Measurements from ENCODE around the gene ENO2.
A peak's percentile ranks its signal among the peaks of the same experiment; 100 is the strongest.

The ENO2 gene

DNA sequence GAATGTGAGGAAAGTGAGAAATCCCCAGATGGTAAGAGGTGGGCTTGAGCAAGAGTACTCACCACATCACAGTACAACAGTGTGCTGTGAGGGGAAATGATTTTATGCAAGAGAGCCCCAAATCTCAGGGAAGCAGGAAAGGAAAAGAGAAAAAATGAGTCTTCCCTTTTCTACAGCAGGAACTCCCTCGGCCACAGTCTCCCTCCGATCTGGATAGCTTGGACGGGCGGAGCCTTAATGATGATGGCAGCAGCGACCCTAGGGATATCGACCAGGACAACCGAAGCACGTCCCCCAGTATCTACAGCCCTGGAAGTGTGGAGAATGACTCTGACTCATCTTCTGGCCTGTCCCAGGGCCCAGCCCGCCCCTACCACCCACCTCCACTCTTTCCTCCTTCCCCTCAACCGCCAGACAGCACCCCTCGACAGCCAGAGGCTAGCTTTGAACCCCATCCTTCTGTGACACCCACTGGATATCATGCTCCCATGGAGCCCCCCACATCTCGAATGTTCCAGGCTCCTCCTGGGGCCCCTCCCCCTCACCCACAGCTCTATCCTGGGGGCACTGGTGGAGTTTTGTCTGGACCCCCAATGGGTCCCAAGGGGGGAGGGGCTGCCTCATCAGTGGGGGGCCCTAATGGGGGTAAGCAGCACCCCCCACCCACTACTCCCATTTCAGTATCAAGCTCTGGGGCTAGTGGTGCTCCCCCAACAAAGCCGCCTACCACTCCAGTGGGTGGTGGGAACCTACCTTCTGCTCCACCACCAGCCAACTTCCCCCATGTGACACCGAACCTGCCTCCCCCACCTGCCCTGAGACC is 21.2 kb downstream of the ENO2 start:
- DNase-seq = no peak

DNA sequence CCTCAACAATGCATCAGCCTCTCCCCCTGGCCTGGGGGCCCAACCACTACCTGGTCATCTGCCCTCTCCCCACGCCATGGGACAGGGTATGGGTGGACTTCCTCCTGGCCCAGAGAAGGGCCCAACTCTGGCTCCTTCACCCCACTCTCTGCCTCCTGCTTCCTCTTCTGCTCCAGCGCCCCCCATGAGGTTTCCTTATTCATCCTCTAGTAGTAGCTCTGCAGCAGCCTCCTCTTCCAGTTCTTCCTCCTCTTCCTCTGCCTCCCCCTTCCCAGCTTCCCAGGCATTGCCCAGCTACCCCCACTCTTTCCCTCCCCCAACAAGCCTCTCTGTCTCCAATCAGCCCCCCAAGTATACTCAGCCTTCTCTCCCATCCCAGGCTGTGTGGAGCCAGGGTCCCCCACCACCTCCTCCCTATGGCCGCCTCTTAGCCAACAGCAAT is 21.8 kb downstream of the ENO2 start:
- DNase-seq = no peak

DNA sequence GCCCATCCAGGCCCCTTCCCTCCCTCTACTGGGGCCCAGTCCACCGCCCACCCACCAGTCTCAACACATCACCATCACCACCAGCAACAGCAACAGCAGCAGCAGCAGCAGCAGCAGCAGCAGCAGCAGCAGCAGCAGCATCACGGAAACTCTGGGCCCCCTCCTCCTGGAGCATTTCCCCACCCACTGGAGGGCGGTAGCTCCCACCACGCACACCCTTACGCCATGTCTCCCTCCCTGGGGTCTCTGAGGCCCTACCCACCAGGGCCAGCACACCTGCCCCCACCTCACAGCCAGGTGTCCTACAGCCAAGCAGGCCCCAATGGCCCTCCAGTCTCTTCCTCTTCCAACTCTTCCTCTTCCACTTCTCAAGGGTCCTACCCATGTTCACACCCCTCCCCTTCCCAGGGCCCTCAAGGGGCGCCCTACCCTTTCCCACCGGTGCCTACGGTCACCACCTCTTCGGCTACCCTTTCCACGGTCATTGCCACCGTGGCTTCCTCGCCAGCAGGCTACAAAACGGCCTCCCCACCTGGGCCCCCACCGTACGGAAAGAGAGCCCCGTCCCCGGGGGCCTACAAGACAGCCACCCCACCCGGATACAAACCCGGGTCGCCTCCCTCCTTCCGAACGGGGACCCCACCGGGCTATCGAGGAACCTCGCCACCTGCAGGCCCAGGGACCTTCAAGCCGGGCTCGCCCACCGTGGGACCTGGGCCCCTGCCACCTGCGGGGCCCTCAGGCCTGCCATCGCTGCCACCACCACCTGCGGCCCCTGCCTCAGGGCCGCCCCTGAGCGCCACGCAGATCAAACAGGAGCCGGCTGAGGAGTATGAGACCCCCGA is 22.5 kb downstream of the ENO2 start:
- no peak for DNase-seq

DNA sequence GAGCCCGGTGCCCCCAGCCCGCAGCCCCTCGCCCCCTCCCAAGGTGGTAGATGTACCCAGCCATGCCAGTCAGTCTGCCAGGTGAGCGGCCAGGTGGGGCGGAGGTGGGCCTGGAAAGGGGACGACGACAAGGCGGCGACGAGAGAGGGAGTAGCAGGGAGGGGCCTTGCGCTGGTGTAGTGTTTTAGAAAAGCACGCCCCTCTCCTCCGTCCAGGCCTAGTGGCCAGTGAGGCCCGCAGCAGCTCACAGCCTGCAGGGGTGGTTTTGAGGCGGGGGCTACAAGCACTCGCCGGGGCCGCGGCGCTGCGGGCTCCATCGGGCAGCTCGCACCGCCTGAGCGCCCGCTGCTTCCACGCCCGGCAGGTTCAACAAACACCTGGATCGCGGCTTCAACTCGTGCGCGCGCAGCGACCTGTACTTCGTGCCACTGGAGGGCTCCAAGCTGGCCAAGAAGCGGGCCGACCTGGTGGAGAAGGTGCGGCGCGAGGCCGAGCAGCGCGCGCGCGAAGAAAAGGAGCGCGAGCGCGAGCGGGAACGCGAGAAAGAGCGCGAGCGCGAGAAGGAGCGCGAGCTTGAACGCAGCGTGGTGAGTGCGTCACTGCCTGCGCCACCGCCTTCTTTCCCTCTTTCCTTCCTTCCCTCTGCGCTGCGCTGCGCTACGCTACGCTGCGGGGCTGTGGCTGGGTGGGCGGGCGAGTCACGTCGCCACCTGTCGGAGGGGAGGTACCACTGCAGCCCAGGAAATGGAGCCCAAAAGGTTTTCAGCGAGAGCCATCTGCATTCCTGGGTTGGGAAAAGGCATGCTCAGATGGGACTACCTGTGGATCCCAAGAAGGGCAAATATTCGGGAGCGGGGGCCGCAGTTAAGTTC is 23.3 kb downstream of the ENO2 start:
- DNase-seq = peak; percentile 96

DNA sequence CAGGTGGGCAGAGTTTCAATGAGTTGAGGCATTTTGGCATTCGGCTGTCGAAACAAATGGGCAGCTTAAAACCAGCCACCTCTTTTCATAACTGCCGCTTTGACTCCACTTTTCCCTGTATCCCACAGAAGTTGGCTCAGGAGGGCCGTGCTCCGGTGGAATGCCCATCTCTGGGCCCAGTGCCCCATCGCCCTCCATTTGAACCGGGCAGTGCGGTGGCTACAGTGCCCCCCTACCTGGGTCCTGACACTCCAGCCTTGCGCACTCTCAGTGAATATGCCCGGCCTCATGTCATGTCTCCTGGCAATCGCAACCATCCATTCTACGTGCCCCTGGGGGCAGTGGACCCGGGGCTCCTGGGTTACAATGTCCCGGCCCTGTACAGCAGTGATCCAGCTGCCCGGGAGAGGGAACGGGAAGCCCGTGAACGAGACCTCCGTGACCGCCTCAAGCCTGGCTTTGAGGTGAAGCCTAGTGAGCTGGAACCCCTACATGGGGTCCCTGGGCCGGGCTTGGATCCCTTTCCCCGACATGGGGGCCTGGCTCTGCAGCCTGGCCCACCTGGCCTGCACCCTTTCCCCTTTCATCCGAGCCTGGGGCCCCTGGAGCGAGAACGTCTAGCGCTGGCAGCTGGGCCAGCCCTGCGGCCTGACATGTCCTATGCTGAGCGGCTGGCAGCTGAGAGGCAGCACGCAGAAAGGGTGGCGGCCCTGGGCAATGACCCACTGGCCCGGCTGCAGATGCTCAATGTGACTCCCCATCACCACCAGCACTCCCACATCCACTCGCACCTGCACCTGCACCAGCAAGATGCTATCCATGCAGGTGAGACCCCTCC is 24.2 kb downstream of the ENO2 start:
- DNase-seq = no peak

DNA sequence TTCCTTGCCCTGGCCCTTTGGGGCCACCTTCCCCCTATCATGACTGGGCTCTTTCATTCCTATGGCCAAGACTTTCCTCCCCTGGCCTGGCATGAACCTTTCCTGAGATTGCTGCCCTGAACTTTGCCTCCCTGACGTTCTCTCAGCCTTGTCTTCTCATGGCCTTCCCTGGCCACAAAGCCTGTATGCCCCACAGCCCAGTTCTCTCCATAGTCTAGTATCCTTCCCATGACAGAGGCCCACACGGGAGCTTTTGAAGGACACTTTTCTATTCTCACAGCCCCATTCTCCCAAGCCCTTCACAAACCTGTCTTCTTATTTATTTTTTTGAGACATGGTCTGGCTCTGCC is 24.8 kb downstream of the ENO2 start:
- DNase-seq = no peak

DNA sequence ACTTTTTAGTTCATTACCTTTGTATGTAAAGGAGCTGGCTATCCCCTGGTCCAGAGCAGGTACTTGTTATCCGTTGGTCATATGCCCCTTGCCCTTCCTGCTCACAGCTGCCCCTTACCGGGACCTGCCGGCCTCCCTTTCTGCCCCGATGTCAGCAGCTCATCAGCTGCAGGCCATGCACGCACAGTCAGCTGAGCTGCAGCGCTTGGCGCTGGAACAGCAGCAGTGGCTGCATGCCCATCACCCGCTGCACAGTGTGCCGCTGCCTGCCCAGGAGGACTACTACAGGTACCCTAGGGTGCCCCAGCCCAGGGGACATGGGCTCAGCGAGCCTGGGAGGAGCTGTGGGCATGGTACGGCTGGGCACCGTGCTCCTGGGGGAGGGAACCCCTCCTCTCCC is 26.9 kb downstream of the ENO2 start:
- DNase-seq = no peak

GRCh38 chr12:6941782-6942181 is 27.4 kb downstream of the ENO2 start:
- no peak for DNase-seq

DNA sequence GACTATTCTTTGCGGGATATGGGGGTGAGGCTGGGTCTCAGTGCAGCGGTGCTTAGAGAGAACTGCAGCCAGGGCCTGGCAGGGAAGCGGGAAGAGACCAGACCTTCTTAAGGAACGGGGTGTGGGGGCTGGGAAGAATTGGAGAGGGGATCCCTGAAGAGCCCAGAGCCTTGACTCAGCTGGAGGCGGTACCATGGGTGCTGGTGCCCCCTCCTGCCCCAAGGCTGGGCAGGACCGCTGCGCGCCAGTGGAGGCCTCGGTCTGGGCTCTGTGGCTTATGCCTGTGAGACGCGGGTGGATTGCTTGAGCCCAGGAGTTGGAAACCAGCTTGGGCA is 27.9 kb downstream of the ENO2 start:
- no peak for DNase-seq

DNA sequence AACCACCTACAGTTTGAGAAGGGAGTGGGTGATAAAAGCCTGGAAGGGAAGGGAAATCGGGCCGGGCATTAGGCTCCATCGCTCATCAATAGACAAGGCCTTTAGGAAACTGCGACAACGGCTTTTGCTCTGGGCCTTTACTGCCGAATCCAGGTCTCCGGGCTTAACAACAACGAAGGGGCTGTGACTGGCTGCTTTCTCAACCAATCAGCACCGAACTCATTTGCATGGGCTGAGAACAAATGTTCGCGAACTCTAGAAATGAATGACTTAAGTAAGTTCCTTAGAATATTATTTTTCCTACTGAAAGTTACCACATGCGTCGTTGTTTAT is 29.0 kb downstream of the ENO2 start:
- DNase-seq = peak; percentile 92

DNA sequence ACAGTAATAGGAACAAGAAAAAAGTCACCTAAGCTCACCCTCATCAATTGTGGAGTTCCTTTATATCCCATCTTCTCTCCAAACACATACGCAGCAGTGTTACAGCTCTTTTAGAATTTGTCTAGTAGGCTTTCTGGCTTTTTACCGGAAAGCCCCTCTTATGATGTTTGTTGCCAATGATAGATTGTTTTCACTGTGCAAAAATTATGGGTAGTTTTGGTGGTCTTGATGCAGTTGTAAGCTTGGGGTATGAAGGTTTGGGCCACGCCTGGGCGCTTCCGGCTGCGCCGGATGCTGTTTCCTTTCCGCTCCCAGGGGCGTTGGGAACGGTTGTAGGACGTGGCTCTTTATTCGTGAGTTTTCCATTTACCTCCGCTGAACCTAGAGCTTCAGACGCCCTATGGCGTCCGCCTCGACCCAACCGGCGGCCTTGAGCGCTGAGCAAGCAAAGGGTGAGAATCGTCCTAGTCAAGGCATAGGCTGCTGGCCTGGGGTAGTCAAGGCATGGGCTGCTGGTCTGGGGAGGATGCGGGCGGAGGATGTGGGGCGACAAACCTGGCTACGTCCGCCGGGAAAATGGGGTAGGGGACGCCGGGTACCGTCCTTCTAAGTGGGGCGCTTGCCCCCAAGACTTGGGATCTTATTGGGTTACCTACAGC is 29.5 kb downstream of the ENO2 start, which contains the start of the genes C12orf57 and RNU7-1:
C12orf57 (plus strand) TSS at position 301 of the 659 bp plus-strand sequence; CDS start at position 401, 100 bp downstream.
RNU7-1 (plus strand) TSS at position 95 of the 659 bp plus-strand sequence.
- DNase-seq = peak; percentile 88

DNA sequence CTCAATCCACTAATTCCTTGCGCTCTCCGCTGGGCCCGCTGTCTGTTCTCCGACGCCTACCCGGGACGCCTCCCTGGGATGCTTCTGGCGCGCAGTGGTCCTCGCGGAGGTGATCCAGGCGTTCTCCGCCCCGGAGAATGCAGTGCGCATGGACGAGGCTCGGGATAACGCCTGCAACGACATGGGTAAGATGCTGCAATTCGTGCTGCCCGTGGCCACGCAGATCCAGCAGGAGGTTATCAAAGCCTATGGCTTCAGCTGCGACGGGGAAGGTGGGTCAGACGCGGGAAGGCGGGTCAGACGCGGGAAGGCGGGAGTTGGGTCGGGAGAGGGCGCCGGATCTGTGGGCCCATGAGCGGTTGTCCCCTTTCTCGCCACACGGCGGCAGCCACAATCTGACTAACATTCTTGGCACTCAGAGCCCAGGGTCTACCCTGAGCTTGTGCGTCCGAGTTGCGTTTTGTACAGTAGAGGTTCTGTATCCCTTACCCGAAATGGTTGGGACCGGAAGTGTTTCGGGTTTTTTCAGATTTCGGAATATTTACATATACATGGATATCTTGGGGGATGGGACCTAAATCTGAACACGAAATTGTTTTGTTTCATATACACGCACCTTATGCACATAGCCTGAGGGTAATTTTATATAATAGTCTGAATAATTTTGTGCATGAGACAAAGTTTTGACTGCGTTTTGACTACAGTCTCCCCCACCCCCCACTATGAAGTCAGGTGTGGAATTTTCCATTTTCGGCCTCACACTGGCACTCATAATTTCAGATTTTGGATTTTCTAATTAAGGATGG is 30.2 kb downstream of the ENO2 start:
- DNase-seq = peak; percentile 90

GRCh38 chr12:6945613-6946012 is 31.2 kb downstream of the ENO2 start:
- no peak for DNase-seq

GRCh38 chr12:6946033-6946919 is 31.9 kb downstream of the ENO2 start:
- peak; percentile 63 for DNase-seq

- no peak for DNase-seq
Observed at GRCh38 chr12:6946920-6947374, 32.6 kb downstream of the ENO2 start.

DNA sequence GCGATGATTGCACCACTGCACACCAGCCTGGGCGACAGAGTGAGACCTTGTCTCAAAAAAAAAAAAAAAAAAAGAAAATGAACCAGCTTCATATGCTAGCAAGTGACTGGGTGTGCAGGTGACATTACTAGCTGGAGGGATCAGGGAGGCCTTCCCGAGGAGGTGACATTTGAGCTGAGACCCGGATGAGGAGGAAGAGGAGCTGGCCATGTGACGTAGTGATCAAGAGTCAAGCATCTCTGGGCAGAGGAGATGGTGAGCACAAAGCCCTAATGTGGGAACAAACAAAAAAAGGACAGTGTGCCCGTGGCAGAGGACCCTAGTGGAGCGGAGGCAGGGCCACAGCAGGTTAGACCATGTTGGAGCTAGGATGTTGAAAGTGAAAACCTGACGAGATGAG is 33.2 kb downstream of the ENO2 start:
- no peak for DNase-seq

GRCh38 chr12:6948873-6949594 is 34.7 kb downstream of the ENO2 start:
- peak; percentile 62 for DNase-seq

DNA sequence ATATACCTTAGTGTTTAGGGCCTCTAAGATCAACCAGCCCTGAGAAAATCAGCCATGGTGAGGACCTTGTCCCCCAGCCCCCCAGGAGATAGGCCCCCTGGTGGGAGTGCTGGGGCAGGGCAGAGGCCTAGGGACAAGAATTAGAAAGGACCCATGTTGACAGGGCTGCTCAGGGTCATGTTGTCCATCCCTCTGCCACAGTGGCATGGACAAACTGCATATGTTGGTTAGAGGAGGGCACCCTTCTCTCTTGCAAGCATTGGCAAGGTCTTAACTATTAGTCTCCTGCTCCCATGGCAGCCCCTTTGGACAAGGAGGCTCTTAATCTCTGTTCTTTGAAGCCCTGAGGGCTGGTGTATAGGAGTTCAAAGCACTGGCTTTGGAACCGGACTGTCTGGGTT is 36.0 kb downstream of the ENO2 start:
- no peak for DNase-seq
